Caco-2 (cell line): ENCODE results near the gene ATP2C2. TPM values are rescaled to one million over a fixed set of nuclear protein-coding genes. Genes with fewer than 3 reads are reported as not detected.
A peak's percentile ranks its signal among the peaks of the same experiment; 100 is the strongest.

ENCODE experiments used
- BruUV-seq: library from RNA; stranded (reverse); fragments of 400-500 nt; replicated peaks from 2 replicates; lab custom pipeline; 2021; lab: Mats Ljungman, UMichigan
- CTCF ChIA-PET: fragments of 300-600 bp; sonication (Branson Sonifier 250); formaldehyde crosslinking; loops from one replicate; lab custom pipeline; 2022; ENCODE audit warnings: antibody characterized with exemption; lab: Charles Lee
- POLR2A ChIA-PET: fragments of 300-600 bp; sonication (Branson Sonifier 250); formaldehyde crosslinking; loops from one replicate; lab custom pipeline; 2022; ENCODE audit warnings: antibody characterized with exemption; lab: Charles Lee
- DNase-seq, 2 experiments: peaks; one replicate each; pipeline versions ENCODE4 v3.0.0 to v3.0.0-alpha.2; 2020 to 2022
- H3K27me3 ChIP-seq: replicated peaks from 2 replicates; pipeline ENCODE4 v1.6.0; 2011; ENCODE audit warnings: low read length; ENCODE audit not compliant: control insufficient read depth, insufficient read depth
- H3K36me3 ChIP-seq: 2 replicates; pipeline ENCODE4 v1.5.1; 2011; ENCODE audit warnings: low read length; ENCODE audit not compliant: control insufficient read depth, insufficient read depth
- H3K4me1 ChIP-seq: fragments of 250-450 bp; sonication (Bioruptor Pico); 2 replicates; pipeline ENCODE4 v1.5.1; 2020; ENCODE audit warnings: mild to moderate bottlenecking
- H3K4me3 ChIP-seq: 2 replicates; pipeline ENCODE4 v1.5.1; 2011; ENCODE audit warnings: low read depth, mild to moderate bottlenecking, control low read depth, low read length
- H3K9me3 ChIP-seq: fragments of 250-450 bp; sonication (Bioruptor Pico); 2 replicates; pipeline ENCODE4 v1.5.1; 2020; ENCODE audit warnings: mild to moderate bottlenecking, moderate library complexity
- H3K27ac Mint-ChIP-seq: one replicate; pipeline ENCODE4 v1.8.0; 2022; ENCODE audit warnings: mixed read lengths; ENCODE audit not compliant: unreplicated experiment
- H3K27me3 Mint-ChIP-seq: one replicate; pipeline ENCODE4 v1.8.0; 2022; ENCODE audit warnings: mixed read lengths; ENCODE audit not compliant: insufficient read depth, unreplicated experiment
- H3K36me3 Mint-ChIP-seq: one replicate; pipeline ENCODE4 v1.8.0; 2022; ENCODE audit warnings: mild to moderate bottlenecking, mixed read lengths; ENCODE audit not compliant: insufficient read depth, unreplicated experiment
- H3K4me1 Mint-ChIP-seq: one replicate; pipeline ENCODE4 v1.8.0; 2022; ENCODE audit warnings: low read depth, mixed read lengths; ENCODE audit not compliant: unreplicated experiment
- H3K4me3 Mint-ChIP-seq: one replicate; pipeline ENCODE4 v1.8.0; 2022; ENCODE audit warnings: mild to moderate bottlenecking, moderate library complexity, mixed read lengths; ENCODE audit not compliant: unreplicated experiment
- H3K9me3 Mint-ChIP-seq: one replicate; pipeline ENCODE4 v1.8.0; 2022; ENCODE audit warnings: mixed read lengths; ENCODE audit not compliant: unreplicated experiment
- CTCF ChIP-seq, 2 experiments: fragments of 200-600 bp in 1 of 2; IDR thresholded peaks; 1 replicate in 1 of 2; 2 replicates in 1 of 2; pipeline versions ENCODE4 v1.5.1 to v1.8.0; 2011 to 2022; ENCODE audit warnings: antibody characterized with exemption in 1 of 2, control low read depth in 1 of 2, inconsistent platforms in 1 of 2, low read depth in 1 of 2, low read length in 1 of 2, mild to moderate bottlenecking in 1 of 2, moderate library complexity in 1 of 2; ENCODE audit not compliant: insufficient read depth in 1 of 2, severe bottlenecking in 1 of 2, unreplicated experiment in 1 of 2
- intact Hi-C: fragments of 100-400 bp; cut with micrococcal nuclease; formaldehyde crosslinking; loops from one replicate; pipeline ENCODE4 v1.10.0; 2022; ENCODE audit not compliant: unreplicated experiment
- total RNA-seq: library from RNA; stranded (reverse); gene quantifications from 2 replicates; pipeline ENCODE4 v1.2.3, GENCODE V29; 2022

ATP2C2 gene
- total RNA-seq, 1 experiment from 2014 or later, result 47.0 TPM

GRCh38 chr16:84461413-84462295 lies 93.3 kb downstream of the ATP2C2 start:
- Mint-ChIP-seq H3K9me3 (peaks cover 15% of the 10 kb centered on the region), H3K27ac (no peak overlapping the region)

GRCh38 chr16:84462296-84463210 lies 94.2 kb downstream of the ATP2C2 start:
- Histone ChIP-seq H3K4me3 (no peak overlapping the region), H3K36me3 (peaks cover 2% of the 10 kb centered on the region; the same call in 1 of the 2 replicates), H3K4me1 (no peaks in the 10 kb centered on the region), H3K9me3 (peaks cover 5% of the 10 kb centered on the region; the same call in 1 of the 2 replicates), H3K27me3 (no peaks in the 10 kb centered on the region)
- ChIA-PET CTCF (no interaction called here), POLR2A (no interaction called here)
- TF ChIP-seq CTCF (IDR thresholded peaks at IDR 0.05; ENCODE audit: insufficient read depth in 1 of 2, low read depth in 1 of 2, low read length in 1 of 2, severe bottlenecking in 1 of 2, unreplicated experiment in 1 of 2), result no peak
- Mint-ChIP-seq H3K36me3 (peaks cover 19% of the 10 kb centered on the region), H3K4me1 (peaks cover 5% of the 10 kb centered on the region), H3K4me3 (no peak overlapping the region), H3K27me3 (no peaks in the 10 kb centered on the region), H3K27ac (no peak overlapping the region), H3K9me3 (peaks cover 24% of the 10 kb centered on the region)
- no TSS peak for BruUV-seq
- intact Hi-C loops, result no loop called here
- DNase-seq, result peak in 1 of 2 experiments; percentile 26

More at GRCh38 chr16:84461413-84462295, 93.3 kb downstream of the ATP2C2 start:
- H3K36me3 ChIP-seq, result no peaks in the 10 kb centered on the region
- Mint-ChIP-seq H3K27me3 (no peaks in the 10 kb centered on the region), H3K4me1 (peaks cover 5% of the 10 kb centered on the region), H3K36me3 (peaks cover 10% of the 10 kb centered on the region), H3K4me3 (no peak overlapping the region)
- peaks cover 2% of the 10 kb centered on the region; the same call in 1 of the 2 replicates for H3K9me3 ChIP-seq
- no TSS peak for BruUV-seq
- peak in 1 of 2 experiments; percentile 32 for DNase-seq
- intact Hi-C loops, result no loop called here
- no peak overlapping the region for H3K4me3 ChIP-seq
- H3K27me3 ChIP-seq, result no peaks in the 10 kb centered on the region
- no peaks in the 10 kb centered on the region for H3K4me1 ChIP-seq
- ChIA-PET CTCF (no interaction called here), POLR2A (no interaction called here)
- no peak for TF ChIP-seq CTCF (IDR thresholded peaks at IDR 0.05; ENCODE audit: insufficient read depth in 1 of 2, low read depth in 1 of 2, low read length in 1 of 2, severe bottlenecking in 1 of 2, unreplicated experiment in 1 of 2)

GRCh38 chr16:84463221-84463620 lies 94.9 kb downstream of the ATP2C2 start:
- Histone ChIP-seq H3K9me3 (peaks cover 8% of the 10 kb centered on the region; the same call in 1 of the 2 replicates), H3K4me1 (no peaks in the 10 kb centered on the region), H3K4me3 (no peak overlapping the region), H3K36me3 (peaks cover 2% of the 10 kb centered on the region; the same call in 1 of the 2 replicates), H3K27me3 (no peaks in the 10 kb centered on the region)
- intact Hi-C loops, result no loop called here
- Mint-ChIP-seq H3K27me3 (no peaks in the 10 kb centered on the region), H3K27ac (no peak overlapping the region), H3K4me3 (no peak overlapping the region), H3K9me3 (peaks cover 31% of the 10 kb centered on the region), H3K36me3 (peaks cover 26% of the 10 kb centered on the region), H3K4me1 (peaks cover 5% of the 10 kb centered on the region)
- ChIA-PET CTCF (no interaction called here), POLR2A (no interaction called here)
- no peak for TF ChIP-seq CTCF (IDR thresholded peaks at IDR 0.05; ENCODE audit: insufficient read depth in 1 of 2, low read depth in 1 of 2, low read length in 1 of 2, severe bottlenecking in 1 of 2, unreplicated experiment in 1 of 2)
- DNase-seq, result peak in 1 of 2 experiments; percentile 19
- BruUV-seq, result no TSS peak
